ENCODE data around the gene FYCO1.

DNA sequence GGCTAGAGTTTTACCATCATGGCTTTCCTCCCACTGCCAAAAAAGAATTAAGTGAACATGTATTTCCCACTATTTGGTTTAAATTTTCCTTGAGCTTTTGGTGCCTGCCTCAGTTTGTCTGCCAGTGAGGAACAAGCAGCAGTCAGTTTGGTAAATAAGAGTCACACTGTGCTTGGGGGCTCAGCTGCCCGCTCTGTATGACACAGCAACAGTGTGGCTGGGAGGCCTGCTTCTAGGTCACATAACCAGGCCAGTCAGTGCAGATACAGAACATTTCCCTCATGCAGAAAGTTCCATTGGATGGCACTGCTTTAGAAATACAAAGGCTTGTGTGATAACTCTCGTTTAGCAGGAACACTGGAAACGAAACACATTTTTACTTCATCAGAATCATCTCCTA, 25.7 kb downstream of the FYCO1 start:
- TF ChIP-seq POLR2A (IDR thresholded peaks at IDR 0.05; ENCODE audit: low read length) (no peak), GATA1 (IDR thresholded peaks at IDR 0.05; ENCODE audit: low read depth, low read length) (no peak)

All from erythroblast (primary cell).